H9 (cell line): ENCODE data around the gene FOXB2. TPM values are rescaled to one million over a fixed set of nuclear protein-coding genes. Genes with fewer than 3 reads are reported as not detected.

ENCODE experiments used
- DNase-seq: peaks from one replicate; pipeline ENCODE4 v3.0.0-alpha.2; 2017
- H2AFZ ChIP-seq: one replicate; pipeline ENCODE4 v1.6.1; 2013; ENCODE audit warnings: mild to moderate bottlenecking, low read length, control low read depth, moderate library complexity
- H2AK5ac ChIP-seq: 2 replicates; pipeline ENCODE4 v1.6.1; 2013; ENCODE audit warnings: low read length, control low read depth, mixed read lengths; ENCODE audit not compliant: insufficient read length
- H2BK120ac ChIP-seq: one replicate; pipeline ENCODE4 v1.6.1; 2013; ENCODE audit warnings: low read depth, mild to moderate bottlenecking, low read length, control low read depth, inconsistent platforms; ENCODE audit not compliant: poor library complexity, severe bottlenecking
- H2BK12ac ChIP-seq: 2 replicates; pipeline ENCODE4 v1.6.1; 2013; ENCODE audit warnings: low read length, control low read depth, mixed read lengths, low read depth; ENCODE audit not compliant: insufficient read length
- H2BK15ac ChIP-seq: 2 replicates; pipeline ENCODE4 v1.6.1; 2013; ENCODE audit warnings: low read depth, low read length, control low read depth
- H2BK20ac ChIP-seq: one replicate; pipeline ENCODE4 v1.6.1; 2013; ENCODE audit warnings: low read depth, mild to moderate bottlenecking, low read length, control low read depth, inconsistent platforms; ENCODE audit not compliant: poor library complexity, severe bottlenecking
- H2BK5ac ChIP-seq: 2 replicates; pipeline ENCODE4 v1.6.1; 2013; ENCODE audit warnings: low read length, control low read depth, mixed read lengths; ENCODE audit not compliant: insufficient read length
- H3K14ac ChIP-seq: 2 replicates; pipeline ENCODE4 v1.6.1; 2013; ENCODE audit warnings: low read length, control low read depth; ENCODE audit not compliant: insufficient read depth
- H3K18ac ChIP-seq: 2 replicates; pipeline ENCODE4 v1.6.1; 2013; ENCODE audit warnings: low read depth, mild to moderate bottlenecking, mixed read lengths, low read length, control low read depth; ENCODE audit not compliant: insufficient read length
- H3K23ac ChIP-seq: 2 replicates; pipeline ENCODE4 v1.6.1; 2013; ENCODE audit warnings: low read length, control low read depth, mixed read lengths, low read depth; ENCODE audit not compliant: insufficient read length
- H3K23me2 ChIP-seq: 2 replicates; pipeline ENCODE4 v1.6.1; 2013; ENCODE audit warnings: low read depth, mild to moderate bottlenecking, mixed read lengths, low read length, control low read depth; ENCODE audit not compliant: insufficient read length, poor library complexity, severe bottlenecking
- H3K27ac ChIP-seq: 2 replicates; pipeline ENCODE4 v1.5.1; 2013; ENCODE audit warnings: low read length, control low read depth, mixed read lengths, low read depth; ENCODE audit not compliant: insufficient read length
- H3K27me3 ChIP-seq: 2 replicates; pipeline ENCODE4 v1.6.1; 2013; ENCODE audit warnings: low read length, control low read depth, inconsistent platforms; ENCODE audit not compliant: insufficient read depth
- H3K4ac ChIP-seq: 2 replicates; pipeline ENCODE4 v1.6.1; 2013; ENCODE audit warnings: low read depth, mild to moderate bottlenecking, control low read depth, inconsistent platforms, low read length, moderate library complexity
- H3K4me1 ChIP-seq: 2 replicates; pipeline ENCODE4 v1.6.1; 2013; ENCODE audit warnings: low read length, control low read depth, inconsistent platforms; ENCODE audit not compliant: insufficient read depth
- H3K4me2 ChIP-seq: 2 replicates; pipeline ENCODE4 v1.6.1; 2013; ENCODE audit warnings: low read length, control low read depth, mixed read lengths; ENCODE audit not compliant: insufficient read length, insufficient read depth
- H3K56ac ChIP-seq: 2 replicates; pipeline ENCODE4 v1.6.1; 2013; ENCODE audit warnings: low read depth, mild to moderate bottlenecking, mixed read lengths, low read length, control low read depth; ENCODE audit not compliant: insufficient read length
- H3K79me1 ChIP-seq: 2 replicates; pipeline ENCODE4 v1.6.1; 2013; ENCODE audit warnings: low read depth, mild to moderate bottlenecking, moderate library complexity, low read length, control low read depth, inconsistent platforms; ENCODE audit not compliant: insufficient read depth, poor library complexity, severe bottlenecking
- H3K79me2 ChIP-seq: 2 replicates; pipeline ENCODE4 v1.6.1; 2013; ENCODE audit warnings: low read length, control low read depth, inconsistent platforms; ENCODE audit not compliant: insufficient read depth
- H3K9ac ChIP-seq: 2 replicates; pipeline ENCODE4 v1.6.1; 2013; ENCODE audit warnings: low read length, control low read depth, mixed read lengths; ENCODE audit not compliant: insufficient read length; ENCODE audit errors: extremely low read depth
- H3K9me3 ChIP-seq: one replicate; pipeline ENCODE4 v1.6.1; 2013; ENCODE audit warnings: low read depth, low read length, inconsistent platforms; ENCODE audit not compliant: control insufficient read depth
- H3T11ph ChIP-seq: one replicate; pipeline ENCODE4 v1.6.1; 2013; ENCODE audit warnings: mild to moderate bottlenecking, low read length, control low read depth, inconsistent platforms
- H4K20me1 ChIP-seq: one replicate; pipeline ENCODE4 v1.6.1; 2013; ENCODE audit not compliant: control insufficient read depth, insufficient read length, insufficient read depth
- H4K5ac ChIP-seq: 2 replicates; pipeline ENCODE4 v1.6.1; 2013; ENCODE audit warnings: low read depth, mild to moderate bottlenecking, mixed read lengths, low read length, control low read depth; ENCODE audit not compliant: insufficient read length
- H4K8ac ChIP-seq: replicated peaks from 2 replicates; pipeline ENCODE4 v1.6.1; 2013; ENCODE audit warnings: low read length, control low read depth, mixed read lengths, low read depth; ENCODE audit not compliant: insufficient read length
- H4K91ac ChIP-seq: 2 replicates; pipeline ENCODE4 v1.6.1; 2013; ENCODE audit warnings: low read depth, mild to moderate bottlenecking, moderate library complexity, mixed read lengths, low read length, control low read depth; ENCODE audit not compliant: insufficient read length
- H3K27ac Mint-ChIP-seq, 3 experiments: 2 replicates in 2 of 3; 3 replicates in 1 of 3; pipeline ENCODE4 v1.8.0; 2020 to 2021; ENCODE audit warnings: mixed read lengths in 3 of 3, mild to moderate bottlenecking in 1 of 3, moderate library complexity in 1 of 3
- H3K27me3 Mint-ChIP-seq: 2 replicates; pipeline ENCODE4 v1.8.0; 2021; ENCODE audit warnings: low read depth, mild to moderate bottlenecking, moderate library complexity, mixed read lengths
- H3K36me3 Mint-ChIP-seq, 3 experiments: 2 replicates in 2 of 3; 3 replicates in 1 of 3; pipeline ENCODE4 v1.8.0; 2020 to 2021; ENCODE audit warnings: low read depth in 3 of 3, mixed read lengths in 3 of 3; ENCODE audit not compliant: insufficient read depth in 1 of 3
- H3K4me1 Mint-ChIP-seq, 2 experiments: 2 replicates each; pipeline ENCODE4 v1.8.0; 2020; ENCODE audit warnings: mixed read lengths in 2 of 2
- H3K4me3 Mint-ChIP-seq, 2 experiments: 2 replicates in 1 of 2; 3 replicates in 1 of 2; pipeline ENCODE4 v1.8.0; 2020 to 2021; ENCODE audit warnings: mild to moderate bottlenecking in 2 of 2, mixed read lengths in 2 of 2, moderate library complexity in 1 of 2
- H3K9me3 Mint-ChIP-seq, 2 experiments: 2 replicates in 1 of 2; 3 replicates in 1 of 2; pipeline ENCODE4 v1.8.0; 2020; ENCODE audit warnings: mild to moderate bottlenecking in 2 of 2, mixed read lengths in 2 of 2, moderate library complexity in 1 of 2
- WGBS: extraction: QIAGEN DNeasy Blood & Tissue Kit; methylation state at CpG from one replicate; pipeline ENCODE4 v1.1.7; 2013; ENCODE audit warnings: missing lambda C conversion rate, low lambda C conversion rate, mixed read lengths; ENCODE audit not compliant: insufficient read length; ENCODE audit errors: extremely low coverage; 5-methylcytosine and 5-hydroxymethylcytosine counted together
- total RNA-seq: library from RNA; stranded (reverse); gene quantifications from 2 replicates; pipeline ENCODE4 v1.2.1, GENCODE V29; 2021
- TF ChIP-seq, protein P1 (sequence below): fragments of 200-600 bp; sonication (generic); conservative IDR thresholded peaks from 3 replicates; pipeline ENCODE4 v1.8.0; 2021; ENCODE audit warnings: antibody characterized with exemption, mild to moderate bottlenecking

Gene FOXB2
- total RNA-seq, 1 experiment from 2014 or later, result 7.8 TPM

DNA sequence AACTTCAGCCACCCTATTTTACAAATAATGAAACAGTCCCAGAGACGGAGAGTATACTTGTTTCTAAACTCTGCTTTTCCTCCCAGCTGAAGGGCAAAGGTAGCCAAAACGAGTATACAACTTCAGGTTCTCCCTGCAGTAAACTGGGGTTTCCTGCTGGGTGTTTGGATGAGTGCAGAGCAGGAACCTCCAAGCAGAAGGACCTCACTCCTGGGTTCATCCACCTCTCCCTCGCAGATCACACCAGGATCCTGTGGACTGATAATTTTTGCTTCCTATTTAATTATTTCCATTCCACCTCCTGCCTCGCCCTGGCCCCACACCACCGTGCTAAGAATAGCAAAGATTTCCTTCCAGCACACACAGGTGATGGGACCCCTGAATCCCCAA is 2.0 kb upstream of the FOXB2 start:
- Histone ChIP-seq H2BK12ac (no peak overlapping the region), H3K79me2 (no peaks in the 10 kb centered on the region), H2AFZ (no peak overlapping the region), H4K91ac (no peak overlapping the region), H3T11ph (no peak overlapping the region), H2BK20ac (no peak overlapping the region), H3K79me1 (no peaks in the 10 kb centered on the region), H3K4me1 (peaks cover 10% of the 10 kb centered on the region), H4K20me1 (no peaks in the 10 kb centered on the region), H3K56ac (no peak overlapping the region), H2BK5ac (no peak overlapping the region), H2BK15ac (no peak overlapping the region), H3K4ac (no peak overlapping the region), H4K5ac (no peak overlapping the region), H2BK120ac (no peak overlapping the region), H3K4me2 (peak overlapping the region; percentile 75), H3K9me3 (no peaks in the 10 kb centered on the region), H3K23me2 (peaks cover 33% of the 10 kb centered on the region), H3K27me3 (peaks cover 93% of the 10 kb centered on the region), H3K27ac (no peak overlapping the region), H4K8ac (no peak overlapping the region), H3K14ac (no peak overlapping the region), H2AK5ac (no peak overlapping the region), H3K9ac (no peak overlapping the region), H3K18ac (no peak overlapping the region), H3K23ac (no peak overlapping the region)
- Mint-ChIP-seq H3K36me3 (no peaks in the 10 kb centered on the region; a peak in 1 of 7 replicates), H3K4me3 (peak overlapping the region; percentile 76 to 85), H3K9me3 (peaks cover 0 to 7% of the 10 kb centered on the region in 2 experiments; a peak in 3 of 5 replicates), H3K4me1 (peaks cover 71 to 77% of the 10 kb centered on the region in 2 experiments), H3K27ac (peak overlapping the region in 1 of 3 experiments; percentile 6; a peak in 1 of 7 replicates), H3K27me3 (peaks cover 100% of the 10 kb centered on the region)
- TF ChIP-seq, protein P1, sequence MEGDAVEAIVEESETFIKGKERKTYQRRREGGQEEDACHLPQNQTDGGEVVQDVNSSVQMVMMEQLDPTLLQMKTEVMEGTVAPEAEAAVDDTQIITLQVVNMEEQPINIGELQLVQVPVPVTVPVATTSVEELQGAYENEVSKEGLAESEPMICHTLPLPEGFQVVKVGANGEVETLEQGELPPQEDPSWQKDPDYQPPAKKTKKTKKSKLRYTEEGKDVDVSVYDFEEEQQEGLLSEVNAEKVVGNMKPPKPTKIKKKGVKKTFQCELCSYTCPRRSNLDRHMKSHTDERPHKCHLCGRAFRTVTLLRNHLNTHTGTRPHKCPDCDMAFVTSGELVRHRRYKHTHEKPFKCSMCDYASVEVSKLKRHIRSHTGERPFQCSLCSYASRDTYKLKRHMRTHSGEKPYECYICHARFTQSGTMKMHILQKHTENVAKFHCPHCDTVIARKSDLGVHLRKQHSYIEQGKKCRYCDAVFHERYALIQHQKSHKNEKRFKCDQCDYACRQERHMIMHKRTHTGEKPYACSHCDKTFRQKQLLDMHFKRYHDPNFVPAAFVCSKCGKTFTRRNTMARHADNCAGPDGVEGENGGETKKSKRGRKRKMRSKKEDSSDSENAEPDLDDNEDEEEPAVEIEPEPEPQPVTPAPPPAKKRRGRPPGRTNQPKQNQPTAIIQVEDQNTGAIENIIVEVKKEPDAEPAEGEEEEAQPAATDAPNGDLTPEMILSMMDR, result no peak
- no CpG with 5 or more reads among the region's 5 CpGs for WGBS
- DNase-seq, result no peak
